Cardiac fibroblast (primary cell): ENCODE data around the gene GULP1.

ENCODE experiments used
- DNase-seq, 2 donors: peaks; one replicate each; pipeline versions ENCODE4 v3.0.0 to v3.0.0-alpha.2; 2010; ENCODE audit warnings: low read depth in 2 of 2
- H3K4me3 ChIP-seq, 2 donors: replicated peaks in 1 of 2; 1 replicate in 1 of 2; 2 replicates in 1 of 2; pipeline ENCODE4 v1.5.1; 2011; ENCODE audit warnings: low read depth in 2 of 2, low read length in 2 of 2, mild to moderate bottlenecking in 2 of 2, moderate library complexity in 1 of 2
- CTCF ChIP-seq: IDR thresholded peaks from one replicate; pipeline ENCODE4 v1.5.1; 2011; ENCODE audit warnings: low read depth, mild to moderate bottlenecking, low read length, inconsistent platforms

The GULP1 gene

DNA sequence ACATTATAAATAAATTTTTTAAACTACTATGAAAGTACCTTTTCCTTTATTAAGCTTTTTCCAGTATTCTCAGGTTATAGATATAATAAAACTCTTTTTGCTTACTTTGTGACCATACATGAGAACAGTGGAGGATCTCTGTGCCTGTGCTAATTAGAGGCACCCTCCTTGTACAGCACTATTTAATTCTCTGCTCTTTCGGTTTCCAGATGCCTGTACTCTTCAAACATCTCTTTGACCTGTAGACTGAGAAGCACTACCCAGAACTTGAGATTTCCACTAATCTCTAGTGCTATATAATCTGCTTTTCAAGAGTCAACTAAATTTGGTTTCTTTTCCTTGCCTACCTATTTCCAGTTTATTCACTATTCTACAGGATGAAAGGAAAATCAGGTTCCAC lies 131.1 kb downstream of the GULP1 start:
- TF ChIP-seq CTCF, result no peak
- no peak for DNase-seq
- H3K4me3 ChIP-seq, result no peak overlapping the region

DNA sequence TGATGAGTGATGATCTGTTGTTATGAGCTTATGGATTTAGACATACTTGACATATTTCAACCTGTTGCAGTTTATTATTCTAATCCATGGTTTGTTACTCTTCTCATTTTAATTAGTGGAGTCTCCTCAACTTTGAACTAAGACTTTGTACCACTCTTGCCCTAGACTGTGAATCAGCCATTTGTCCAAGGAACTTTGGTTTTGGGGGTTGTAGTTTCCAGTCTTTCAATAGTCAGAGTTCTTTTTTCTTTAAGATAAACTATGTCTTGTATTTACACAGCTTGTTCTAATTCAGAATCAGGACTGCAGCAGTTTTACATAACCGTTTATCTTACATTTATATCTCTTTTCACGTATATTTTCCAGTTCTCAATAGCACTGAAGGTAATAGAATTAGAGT lies 133.6 kb downstream of the GULP1 start:
- no peak for DNase-seq
- no peak overlapping the region for H3K4me3 ChIP-seq
- no peak for TF ChIP-seq CTCF

DNA sequence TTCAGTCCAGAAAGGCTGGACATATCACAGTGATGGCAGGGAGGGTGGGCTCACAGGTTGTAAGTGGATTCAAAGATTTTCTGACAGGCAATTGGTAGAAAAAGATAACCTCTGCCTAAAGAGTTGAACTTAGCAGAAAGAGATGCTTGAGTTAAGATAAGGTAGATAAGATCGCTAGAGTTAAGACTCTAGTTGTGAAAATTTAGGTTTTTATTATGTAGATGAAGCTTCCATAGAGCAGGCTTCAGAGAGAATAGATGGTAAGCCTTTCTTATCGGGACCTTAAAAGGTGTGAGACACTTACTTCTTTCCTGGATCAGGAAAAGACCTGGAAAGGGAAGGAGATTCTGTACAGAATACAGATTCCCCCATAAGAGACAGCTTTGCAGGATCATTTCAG lies 134.4 kb downstream of the GULP1 start:
- DNase-seq, result no peak
- no peak for TF ChIP-seq CTCF
- H3K4me3 ChIP-seq, result no peak overlapping the region

DNA sequence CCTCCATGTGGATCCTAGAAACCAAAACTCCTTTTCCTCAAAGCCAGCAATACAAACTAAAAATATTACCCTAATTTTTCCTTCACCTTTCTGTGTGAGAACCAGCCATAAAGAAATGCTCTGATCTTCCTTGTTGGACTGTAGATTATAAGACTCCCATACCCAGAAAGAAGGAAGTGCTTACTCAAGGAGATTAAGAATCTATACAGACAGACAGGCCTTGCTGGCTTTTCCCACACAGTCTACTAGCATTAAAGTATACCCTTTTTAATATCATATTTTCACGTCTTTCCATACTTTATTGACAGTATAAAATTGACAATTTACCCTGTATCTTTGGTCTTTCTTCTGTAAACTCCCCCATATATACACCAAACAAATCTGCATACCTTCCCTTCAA lies 139.0 kb downstream of the GULP1 start:
- no peak overlapping the region for H3K4me3 ChIP-seq
- no peak for TF ChIP-seq CTCF
- no peak for DNase-seq

DNA sequence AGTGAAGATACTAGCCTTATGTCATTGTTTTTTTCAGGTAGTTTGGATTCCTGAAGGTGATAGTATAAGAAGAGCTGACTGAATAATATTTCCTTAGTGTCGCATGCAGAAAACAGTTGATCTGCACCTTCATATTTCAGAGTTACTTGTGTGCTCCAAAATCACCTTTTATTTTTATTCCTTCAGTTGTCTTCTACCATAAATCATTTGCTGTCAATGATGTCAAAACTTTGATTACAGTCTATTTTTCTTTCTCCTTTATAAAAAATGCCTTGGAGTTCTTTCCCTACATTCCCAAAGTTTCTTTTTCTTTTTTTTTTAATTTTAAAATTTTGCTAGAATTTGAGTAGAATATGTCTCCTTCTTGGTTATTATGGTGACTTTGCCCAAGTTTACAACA lies 142.3 kb downstream of the GULP1 start:
- H3K4me3 ChIP-seq, result no peak overlapping the region
- no peak for DNase-seq
- TF ChIP-seq CTCF, result no peak

DNA sequence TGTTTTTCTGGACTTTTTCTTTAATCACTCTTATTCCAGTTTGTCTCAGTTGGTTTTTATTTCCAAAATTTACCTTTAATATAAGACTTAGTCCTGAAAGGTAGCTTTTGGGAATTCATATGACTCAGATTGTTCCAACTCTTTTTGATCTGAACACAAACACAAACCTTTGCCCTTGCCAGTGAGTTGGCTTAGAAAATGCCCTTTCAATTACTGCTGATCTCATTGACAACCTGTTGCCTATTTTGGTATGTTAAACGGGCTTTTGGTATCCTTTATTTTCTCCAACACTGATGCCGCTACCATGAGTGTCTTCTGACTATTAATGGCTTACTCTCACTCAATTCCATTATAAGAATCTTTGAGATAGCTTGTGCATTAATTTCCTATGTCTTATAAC lies 143.4 kb downstream of the GULP1 start:
- no peak for TF ChIP-seq CTCF
- no peak for DNase-seq
- no peak overlapping the region for H3K4me3 ChIP-seq

DNA sequence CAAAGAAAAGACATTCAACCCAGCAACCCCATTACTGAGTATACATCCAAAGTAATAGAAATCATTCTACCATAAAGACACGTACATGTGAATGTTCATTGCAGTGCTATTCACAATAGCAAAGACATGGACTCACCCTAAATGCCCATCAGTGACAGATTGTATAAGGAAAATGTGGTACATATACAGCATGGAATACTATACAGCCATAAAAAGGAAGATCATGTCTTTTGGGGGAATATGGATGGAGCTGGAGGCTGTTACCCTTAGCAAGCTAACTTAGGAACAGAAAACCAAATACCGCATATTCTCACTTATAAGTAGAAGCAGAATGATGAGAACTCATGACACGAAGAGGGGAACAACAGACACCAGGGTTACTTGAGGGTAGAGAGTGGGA lies 145.9 kb downstream of the GULP1 start:
- no peak for DNase-seq
- no peak for TF ChIP-seq CTCF
- H3K4me3 ChIP-seq, result no peak overlapping the region
